ENCODE data around the gene CTNND2. TPM values are rescaled to one million over a fixed set of nuclear protein-coding genes. Genes with fewer than 3 reads are reported as not detected.
A peak's percentile ranks its signal among the peaks of the same experiment; 100 is the strongest.

Gene CTNND2
- total and polyA plus RNA-seq, 9 of the 15 experiments (the other 6 are each of a cell fraction or from before 2014, with no cell fraction given) = 0.03 to 0.35 TPM; not detected in 7

GRCh38 chr5:11182441-11183080, 721.7 kb downstream of the CTNND2 start (continued):
- TF ChIP-seq RFX1 (IDR thresholded peaks at IDR 0.05) = peak; percentile 86
- no peak for TF ChIP-seq ZNF12 (CRISPR knock-in tag; IDR thresholded peaks at IDR 0.05)
- no peak for TF ChIP-seq TCFL5 (CRISPR knock-in tag; conservative IDR thresholded peaks at IDR 0.05)

- H3K79me2 ChIP-seq (ENCODE audit: control insufficient read depth, insufficient read depth, low read length) = no peaks in the 10 kb centered on the region
- H3K27ac ChIP-seq (ENCODE audit: extremely low read depth, low read depth, low read length) = no peak overlapping the region
- DNase-seq (ENCODE audit: extremely low read depth in 1 of 4, low spot score in 3 of 4) (no peak), FAIRE-seq (no peak), ATAC-seq (no peak)
- POLR2A ChIA-PET = no interaction called here
- in situ Hi-C loops (cut with MboI) (no loop called here), intact Hi-C loops (cut with micrococcal nuclease) (no loop called here)
- WGBS (ENCODE audit: insufficient coverage, low coverage, missing lambda C conversion rate) = 0% methylated on average over 5 of the region's 5 CpGs
- BruUV-seq (replicated peaks) = no TSS peak
- no peaks in the 10 kb centered on the region for H3K27me3 ChIP-seq (ENCODE audit: control insufficient read depth in 2 of 2, insufficient read depth in 2 of 2, low read length in 2 of 2)
- H3K9me3 ChIP-seq (replicated peaks; ENCODE audit: control insufficient read depth, insufficient read depth, low read depth, low read length) = no peaks in the 10 kb centered on the region
- CTCF ChIA-PET (ENCODE audit: low intra/inter-chr PET ratio) = interaction anchor here (1.3 kb wide), 1 partner anchor 318 kb away, joined by 4 read pairs; no protein-coding TSS in a partner anchor
- H3K4me3 ChIP-seq = no peak overlapping the region
- H3K4me1 ChIP-seq (replicated peaks in 1 of 2; ENCODE audit: control insufficient read depth in 2 of 2, insufficient read depth in 2 of 2, low read length in 2 of 2) = no peaks in the 10 kb centered on the region
- peak; percentile 8; the same call in 1 of the 2 replicates for TF ChIP-seq EGR1 (conservative IDR thresholded peaks at IDR 0.05)
- TF ChIP-seq ELK1 (CRISPR knock-in tag; IDR thresholded peaks at IDR 0.05) = no peak
- H4K20me1 ChIP-seq (replicated peaks; ENCODE audit: control insufficient read depth, insufficient read depth, low read length) = 0 out of 2 replicates have a peak, but pooled peaks cover 4% of the 10 kb centered on the region
- H2AFZ ChIP-seq (ENCODE audit: low read depth, low read length) = no peak overlapping the region
- H3K36me3 ChIP-seq (ENCODE audit: control insufficient read depth, insufficient read depth, low read length) = no peaks in the 10 kb centered on the region
- H3K9me1 ChIP-seq (ENCODE audit: control insufficient read depth, insufficient read depth, low read length) = no peaks in the 10 kb centered on the region
- H3K9ac ChIP-seq (ENCODE audit: insufficient read depth in 1 of 2, low read depth in 2 of 2, low read length in 2 of 2) = no peak overlapping the region
- H3K4me2 ChIP-seq (ENCODE audit: insufficient read depth, low read length) = no peak overlapping the region
Observed at GRCh38 chr5:11181940-11182339, 722.3 kb downstream of the CTNND2 start.

All from K562 (cell line).